CD8-positive, alpha-beta memory T cell (primary cell): Measurements from ENCODE around the gene ZNF684. TPM values are rescaled to one million over a fixed set of nuclear protein-coding genes. Genes with fewer than 3 reads are reported as not detected.

Experiments
- CTCF ChIA-PET: fragments of 350-600 bp; sonication (Branson Sonifier 250); formaldehyde crosslinking; loops from one replicate; lab custom pipeline; 2021; ENCODE audit warnings: antibody characterized with exemption; lab: Charles Lee
- POLR2A ChIA-PET: fragments of 350-600 bp; sonication (Branson Sonifier 250); formaldehyde crosslinking; loops from one replicate; lab custom pipeline; 2021; ENCODE audit warnings: antibody characterized with exemption; lab: Charles Lee
- DNase-seq, 5 donors: peaks; one replicate each; pipeline versions ENCODE4 v3.0.0 to v3.0.0-alpha.2; 2020 to 2022; ENCODE audit warnings: mixed read lengths in 1 of 5
- H3K27ac ChIP-seq: one replicate; pipeline ENCODE4 v1.7.0; 2013; ENCODE audit warnings: low read depth, mild to moderate bottlenecking, low read length, moderate library complexity
- H3K27me3 ChIP-seq: 2 replicates; pipeline ENCODE4 v1.7.0; 2013; ENCODE audit warnings: low read length, mild to moderate bottlenecking; ENCODE audit not compliant: insufficient read depth, poor library complexity, severe bottlenecking
- H3K36me3 ChIP-seq: 2 replicates; pipeline ENCODE4 v1.7.0; 2013; ENCODE audit warnings: mild to moderate bottlenecking, low read length, moderate library complexity; ENCODE audit not compliant: insufficient read depth
- H3K4me1 ChIP-seq: 2 replicates; pipeline ENCODE4 v1.7.0; 2013; ENCODE audit warnings: mild to moderate bottlenecking, low read length, moderate library complexity; ENCODE audit not compliant: insufficient read depth
- H3K4me3 ChIP-seq: 2 replicates; pipeline ENCODE4 v1.7.0; 2013; ENCODE audit warnings: mild to moderate bottlenecking, low read length
- H3K9me3 ChIP-seq: 2 replicates; pipeline ENCODE4 v1.7.0; 2013; ENCODE audit warnings: mild to moderate bottlenecking, low read length
- H3K27ac Mint-ChIP-seq, 8 donors: one replicate each; pipeline ENCODE4 v1.8.0; 2020 to 2021; ENCODE audit warnings: mixed read lengths in 8 of 8, mild to moderate bottlenecking in 6 of 8, inconsistent platforms in 3 of 8, moderate library complexity in 3 of 8
- H3K27me3 Mint-ChIP-seq, 2 donors: one replicate each; pipeline ENCODE4 v1.8.0; 2020 to 2021; ENCODE audit warnings: mixed read lengths in 2 of 2, mild to moderate bottlenecking in 1 of 2, moderate library complexity in 1 of 2
- H3K36me3 Mint-ChIP-seq, 3 donors: one replicate each; pipeline ENCODE4 v1.8.0; 2020 to 2021; ENCODE audit warnings: mixed read lengths in 3 of 3, inconsistent platforms in 1 of 3, mild to moderate bottlenecking in 1 of 3
- H3K4me1 Mint-ChIP-seq, 3 donors: one replicate each; pipeline ENCODE4 v1.8.0; 2020 to 2021; ENCODE audit warnings: mixed read lengths in 3 of 3, inconsistent platforms in 1 of 3, mild to moderate bottlenecking in 1 of 3
- H3K4me3 Mint-ChIP-seq, 7 donors: one replicate each; pipeline ENCODE4 v1.8.0; 2020 to 2021; ENCODE audit warnings: mixed read lengths in 7 of 7, mild to moderate bottlenecking in 6 of 7, moderate library complexity in 4 of 7, inconsistent platforms in 2 of 7
- H3K9me3 Mint-ChIP-seq, 5 donors: one replicate each; pipeline ENCODE4 v1.8.0; 2020 to 2022; ENCODE audit warnings: mixed read lengths in 5 of 5, mild to moderate bottlenecking in 3 of 5, moderate library complexity in 2 of 5, inconsistent platforms in 1 of 5
- polyA plus RNA-seq: library from polyadenylated mRNA; unstranded; fragments of 300-500 nt; fragmentation: Illumina TruSeq; gene quantifications from one replicate; pipeline ENCODE4 v1.2.3, GENCODE V29; 2021
- total RNA-seq, 2 experiments: library from RNA; stranded (reverse); gene quantifications; one replicate each; pipeline ENCODE4 v1.2.3, GENCODE V29; 2021

ZNF684 gene
- total and polyA plus RNA-seq, 3 experiments from 2014 or later = 4.5 to 5.9 (median 4.7) TPM

GRCh38 chr1:40530735-40531380 lies 579 bp upstream of the ZNF684 start:
- no peaks in the 10 kb centered on the region for H3K27me3 ChIP-seq
- peaks cover 4 to 11% (median 6%) of the 10 kb centered on the region in 5 donors for H3K9me3 Mint-ChIP-seq
- peaks cover 25 to 29% (median 25%) of the 10 kb centered on the region in 3 donors for H3K4me1 Mint-ChIP-seq

DNA sequence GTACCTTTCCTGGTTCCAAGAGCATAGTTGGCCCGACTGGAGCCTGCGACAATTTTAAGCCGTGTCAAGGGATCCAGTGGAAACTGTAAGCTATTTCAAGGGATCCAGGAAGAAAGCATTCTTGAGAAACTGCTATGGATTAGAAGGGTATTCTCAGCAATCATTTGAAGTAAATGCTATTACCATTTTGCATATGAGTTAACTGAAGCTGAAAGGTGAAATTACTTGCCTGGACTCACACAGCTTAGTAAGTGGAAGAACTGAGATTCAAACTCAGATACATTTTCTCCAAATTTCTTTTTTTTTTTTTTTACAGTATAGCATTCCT lies 589 bp downstream of the ZNF684 start:
- Histone ChIP-seq H3K9me3 (no peaks in the 10 kb centered on the region), H3K4me3 (peak overlapping the region; percentile 91), H3K4me1 (peaks cover 20% of the 10 kb centered on the region), H3K27ac (peak overlapping the region; percentile 67), H3K27me3 (no peaks in the 10 kb centered on the region), H3K36me3 (no peaks in the 10 kb centered on the region)
- peaks cover 0 to 8% (median 3%) of the 10 kb centered on the region in 5 donors for H3K9me3 Mint-ChIP-seq
- CTCF ChIA-PET = interaction anchor here (0.9 to 1.7 kb wide), 5 partner anchors 13 to 23 kb away, joined by 3 to 5 read pairs (median 3); no protein-coding TSS in a partner anchor
- no peak for DNase-seq
- peak overlapping the region; percentile 77 to 98 (median 96) for H3K27ac Mint-ChIP-seq
- peaks cover 3 to 16% (median 8%) of the 10 kb centered on the region in 3 donors for H3K36me3 Mint-ChIP-seq
- peaks cover 6 to 24% of the 10 kb centered on the region in 2 donors for H3K27me3 Mint-ChIP-seq
- H3K4me1 Mint-ChIP-seq = peaks cover 25 to 29% (median 25%) of the 10 kb centered on the region in 3 donors
- peak overlapping the region; percentile 91 to 99 (median 98) for H3K4me3 Mint-ChIP-seq
- POLR2A ChIA-PET = interaction anchor here (0.6 to 1.3 kb wide), 6 partner anchors 23 to 217 kb away, joined by 3 to 5 read pairs (median 4); partner anchors contain the start of genes EXO5, NFYC and ZFP69B

More at GRCh38 chr1:40530735-40531380, 579 bp upstream of the ZNF684 start:
- peaks cover 11 to 29% of the 10 kb centered on the region in 2 donors for H3K27me3 Mint-ChIP-seq
- no peaks in the 10 kb centered on the region for H3K9me3 ChIP-seq
- peaks cover 20% of the 10 kb centered on the region for H3K4me1 ChIP-seq
- H3K27ac Mint-ChIP-seq = peak overlapping the region; percentile 77 to 98 (median 96)
- H3K4me3 Mint-ChIP-seq = peak overlapping the region; percentile 91 to 99 (median 98)
- H3K4me3 ChIP-seq = peak overlapping the region; percentile 91
- peak overlapping the region; percentile 67 for H3K27ac ChIP-seq
- CTCF ChIA-PET = interaction anchor here (1.0 kb wide), 1 partner anchor 273 kb away, joined by 3 read pairs; no protein-coding TSS in a partner anchor
- no peak for DNase-seq
- H3K36me3 Mint-ChIP-seq = peaks cover 3 to 14% (median 12%) of the 10 kb centered on the region in 3 donors
- H3K36me3 ChIP-seq = no peaks in the 10 kb centered on the region
- POLR2A ChIA-PET = interaction anchor here (0.5 to 1.0 kb wide), 3 partner anchors 22 to 331 kb away, joined by 3 to 6 read pairs (median 4); partner anchors contain the start of genes CITED4 and EXO5

GRCh38 chr1:40532844-40533424 lies 1.5 kb downstream of the ZNF684 start:
- peaks cover 20% of the 10 kb centered on the region for H3K4me1 ChIP-seq
- Mint-ChIP-seq H3K4me1 (peaks cover 25 to 29% (median 25%) of the 10 kb centered on the region in 3 donors), H3K36me3 (peaks cover 5 to 19% (median 12%) of the 10 kb centered on the region in 3 donors), H3K4me3 (peak overlapping the region in 6 of 7 donors; percentile 8 to 91 (median 46)), H3K27me3 (peaks cover 6 to 17% of the 10 kb centered on the region in 2 donors), H3K9me3 (peaks cover 0 to 4% (median 2%) of the 10 kb centered on the region in 5 donors), H3K27ac (peak overlapping the region in 3 of 8 donors; percentile 5 to 51 (median 19))
- no peaks in the 10 kb centered on the region for H3K27me3 ChIP-seq
- H3K27ac ChIP-seq = no peak overlapping the region
- no peaks in the 10 kb centered on the region for H3K36me3 ChIP-seq
- no peaks in the 10 kb centered on the region for H3K9me3 ChIP-seq
- CTCF ChIA-PET = interaction anchor here (0.9 to 1.7 kb wide), 6 partner anchors 13 to 22 kb away, joined by 3 to 5 read pairs (median 3); no protein-coding TSS in a partner anchor
- POLR2A ChIA-PET = interaction anchor here (0.8 to 1.3 kb wide), 2 partner anchors 24 to 83 kb away, joined by 3 to 4 read pairs; partner anchors contain the start of genes EXO5 and ZFP69B
- H3K4me3 ChIP-seq = no peak overlapping the region
- DNase-seq = peak in 1 of 5 donors; percentile 12

GRCh38 chr1:40534589-40534988 lies 3.2 kb downstream of the ZNF684 start:
- Mint-ChIP-seq H3K27ac (no peak overlapping the region), H3K27me3 (peaks cover 3 to 4% of the 10 kb centered on the region in 2 donors), H3K4me1 (peaks cover 25 to 29% (median 25%) of the 10 kb centered on the region in 3 donors), H3K36me3 (peaks cover 5 to 22% (median 19%) of the 10 kb centered on the region in 3 donors), H3K9me3 (peaks cover 0 to 4% (median 2%) of the 10 kb centered on the region in 5 donors), H3K4me3 (no peak overlapping the region)
- Histone ChIP-seq H3K36me3 (no peaks in the 10 kb centered on the region), H3K27ac (no peak overlapping the region), H3K4me1 (peaks cover 20% of the 10 kb centered on the region), H3K4me3 (no peak overlapping the region), H3K9me3 (no peaks in the 10 kb centered on the region), H3K27me3 (no peaks in the 10 kb centered on the region)
- no peak for DNase-seq
- POLR2A ChIA-PET = no interaction called here
- CTCF ChIA-PET = no interaction called here

- ChIA-PET CTCF (no interaction called here), POLR2A (interaction anchor here (0.7 kb wide), 1 partner anchor 60 kb away, joined by 5 read pairs; no protein-coding TSS in a partner anchor)
- H3K27ac ChIP-seq = no peak overlapping the region
- no peak overlapping the region for H3K27ac Mint-ChIP-seq
- H3K4me3 Mint-ChIP-seq = no peak overlapping the region
- peaks cover 18% of the 10 kb centered on the region for H3K4me1 ChIP-seq
- H3K27me3 Mint-ChIP-seq = peaks cover 0 to 3% of the 10 kb centered on the region in 2 donors
- H3K4me3 ChIP-seq = no peak overlapping the region
- peaks cover 24 to 26% (median 25%) of the 10 kb centered on the region in 3 donors for H3K4me1 Mint-ChIP-seq
- DNase-seq = no peak
- peaks cover 0 to 4% (median 2%) of the 10 kb centered on the region in 5 donors for H3K9me3 Mint-ChIP-seq
- H3K9me3 ChIP-seq = no peaks in the 10 kb centered on the region
- peaks cover 5 to 28% (median 19%) of the 10 kb centered on the region in 3 donors for H3K36me3 Mint-ChIP-seq
- H3K36me3 ChIP-seq = no peaks in the 10 kb centered on the region
- no peaks in the 10 kb centered on the region for H3K27me3 ChIP-seq
These were observed 4.3 kb downstream of the ZNF684 start for GRCh38 chr1:40535732-40536131.

DNA sequence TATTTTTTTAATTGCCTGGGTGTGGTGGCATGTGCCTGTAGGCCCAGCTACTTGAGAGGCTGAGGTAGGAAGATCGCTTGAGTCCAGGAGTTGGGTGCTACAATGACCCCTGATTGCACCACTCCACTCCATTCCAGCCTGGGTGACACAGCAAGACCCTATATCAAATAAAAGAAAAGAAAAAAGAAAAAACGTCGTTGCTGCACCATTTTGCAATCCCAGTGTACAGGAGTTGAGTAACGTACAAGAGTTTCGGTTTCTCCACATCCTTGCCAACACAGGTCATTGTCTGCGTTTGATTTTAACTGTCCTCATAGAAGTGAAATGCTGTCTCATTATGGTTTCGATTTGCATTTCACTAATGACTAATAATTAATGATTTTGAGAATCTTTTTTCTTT lies 7.9 kb downstream of the ZNF684 start:
- DNase-seq = no peak
- Mint-ChIP-seq H3K36me3 (peaks cover 17 to 48% (median 31%) of the 10 kb centered on the region in 3 donors), H3K9me3 (no peaks in the 10 kb centered on the region), H3K27ac (no peak overlapping the region), H3K4me1 (no peaks in the 10 kb centered on the region), H3K4me3 (no peak overlapping the region), H3K27me3 (no peaks in the 10 kb centered on the region)
- no peak overlapping the region for H3K4me3 ChIP-seq
- no peak overlapping the region for H3K27ac ChIP-seq
- ChIA-PET CTCF (no interaction called here), POLR2A (no interaction called here)
- H3K36me3 ChIP-seq = no peaks in the 10 kb centered on the region
- no peaks in the 10 kb centered on the region for H3K4me1 ChIP-seq
- no peaks in the 10 kb centered on the region for H3K27me3 ChIP-seq
- H3K9me3 ChIP-seq = no peaks in the 10 kb centered on the region

DNA sequence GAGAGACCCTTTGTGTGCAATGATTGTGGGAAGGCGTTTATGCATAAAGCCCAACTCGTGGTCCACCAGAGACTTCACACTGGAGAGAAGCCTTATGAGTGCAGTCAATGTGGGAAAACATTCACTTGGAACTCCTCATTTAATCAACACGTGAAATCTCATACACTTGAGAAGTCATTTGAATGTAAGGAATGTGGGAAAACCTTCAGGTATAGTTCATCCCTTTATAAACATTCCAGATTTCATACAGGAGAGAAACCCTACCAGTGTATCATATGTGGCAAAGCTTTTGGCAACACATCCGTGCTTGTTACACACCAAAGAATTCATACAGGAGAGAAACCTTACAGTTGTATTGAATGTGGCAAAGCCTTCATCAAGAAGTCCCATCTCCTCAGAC lies 15.5 kb downstream of the ZNF684 start:
- Mint-ChIP-seq H3K4me3 (no peak overlapping the region), H3K9me3 (peaks cover 15 to 41% (median 32%) of the 10 kb centered on the region in 5 donors), H3K27me3 (no peaks in the 10 kb centered on the region), H3K36me3 (peaks cover 33 to 55% (median 47%) of the 10 kb centered on the region in 3 donors), H3K27ac (no peak overlapping the region), H3K4me1 (no peaks in the 10 kb centered on the region)
- Histone ChIP-seq H3K36me3 (peaks cover 5% of the 10 kb centered on the region), H3K4me1 (no peaks in the 10 kb centered on the region), H3K27me3 (no peaks in the 10 kb centered on the region), H3K27ac (no peak overlapping the region), H3K4me3 (no peak overlapping the region), H3K9me3 (no peaks in the 10 kb centered on the region)
- CTCF ChIA-PET = no interaction called here
- POLR2A ChIA-PET = no interaction called here
- DNase-seq = no peak
